ENCODE data around the gene C19orf47. TPM values are rescaled to one million over a fixed set of nuclear protein-coding genes. Genes with fewer than 3 reads are reported as not detected.

C19orf47 gene
- total RNA-seq, 1 experiment from 2014 or later = 14.9 TPM

- no peak for DNase-seq (ENCODE audit: unreplicated experiment)
- H3K36me3 Mint-ChIP-seq (ENCODE audit: insufficient read depth, unreplicated experiment) = peaks cover 28% of the 10 kb centered on the region
- ChIA-PET POLR2A (no interaction called here), CTCF (interaction anchor here (1.2 kb wide), 1 partner anchor 132 kb away, joined by 4 read pairs; no protein-coding TSS in a partner anchor)
- H3K9me3 Mint-ChIP-seq (ENCODE audit: unreplicated experiment) = no peaks in the 10 kb centered on the region
- TF ChIP-seq CTCF (IDR thresholded peaks at IDR 0.05; ENCODE audit: unreplicated experiment) = no peak
- H3K27ac Mint-ChIP-seq (ENCODE audit: low read depth, unreplicated experiment) = no peak overlapping the region
- H3K4me3 Mint-ChIP-seq (ENCODE audit: unreplicated experiment) = no peak overlapping the region
- H3K4me1 Mint-ChIP-seq (ENCODE audit: insufficient read depth, unreplicated experiment) = peaks cover 11% of the 10 kb centered on the region
- BruUV-seq (replicated peaks) = no TSS peak
- intact Hi-C loops (cut with micrococcal nuclease) = no loop called here
- H3K27me3 Mint-ChIP-seq (ENCODE audit: insufficient read depth, unreplicated experiment) = no peaks in the 10 kb centered on the region
Observed at GRCh38 chr19:40272261-40272660, 75.9 kb downstream of the C19orf47 start.

GRCh38 chr19:40271706-40272105, 76.5 kb downstream of the C19orf47 start:
- POLR2A ChIA-PET = no interaction called here
- peak overlapping the region; percentile 31 for H3K27ac Mint-ChIP-seq (ENCODE audit: low read depth, unreplicated experiment)
- intact Hi-C loops (cut with micrococcal nuclease) = no loop called here

DNA sequence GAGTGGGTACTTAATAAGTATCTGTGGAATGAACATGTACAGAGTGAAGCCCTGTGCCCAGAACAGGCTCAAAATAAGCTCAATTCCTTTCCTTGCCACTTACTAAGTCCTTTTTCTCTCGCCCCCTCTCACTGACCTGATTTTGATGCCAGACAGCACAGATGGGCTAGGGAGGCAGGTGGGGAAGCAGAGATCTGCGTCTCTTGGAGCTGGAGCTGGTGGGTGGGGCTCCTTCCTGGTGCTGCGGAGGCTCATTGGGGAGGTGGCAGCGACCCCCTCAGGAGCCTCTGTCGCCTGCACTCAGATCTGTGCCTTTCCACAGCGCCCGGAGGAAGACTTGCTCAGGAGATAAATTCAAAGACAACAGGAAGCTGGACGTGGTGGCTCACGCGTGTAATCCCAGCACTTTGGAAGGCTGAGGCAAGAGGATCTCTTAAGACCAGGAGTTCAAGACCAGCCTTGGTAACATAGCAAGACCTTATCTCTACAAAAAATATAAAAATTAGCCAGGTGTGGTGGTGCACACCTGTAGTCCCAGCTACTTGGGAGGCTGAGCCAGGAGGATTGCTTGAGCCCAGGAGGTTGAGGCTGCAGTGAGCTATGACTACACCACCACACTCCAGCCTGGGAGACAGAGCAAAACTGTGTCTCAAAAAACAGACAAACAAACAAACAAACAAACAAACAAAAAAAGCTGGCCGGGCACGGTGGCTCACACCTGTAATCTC, 77.7 kb downstream of the C19orf47 start:
- Mint-ChIP-seq H3K27ac (ENCODE audit: low read depth, unreplicated experiment) (no peak overlapping the region), H3K4me1 (ENCODE audit: insufficient read depth, unreplicated experiment) (peaks cover 9% of the 10 kb centered on the region)
- TF ChIP-seq CTCF (IDR thresholded peaks at IDR 0.05; ENCODE audit: unreplicated experiment) = no peak

More at GRCh38 chr19:40271706-40272105, 76.5 kb downstream of the C19orf47 start:
- Mint-ChIP-seq H3K4me3 (ENCODE audit: unreplicated experiment) (no peak overlapping the region), H3K27me3 (ENCODE audit: insufficient read depth, unreplicated experiment) (no peaks in the 10 kb centered on the region), H3K36me3 (ENCODE audit: insufficient read depth, unreplicated experiment) (peaks cover 23% of the 10 kb centered on the region), H3K9me3 (ENCODE audit: unreplicated experiment) (no peaks in the 10 kb centered on the region), H3K4me1 (ENCODE audit: insufficient read depth, unreplicated experiment) (peaks cover 9% of the 10 kb centered on the region)
- TF ChIP-seq CTCF (IDR thresholded peaks at IDR 0.05; ENCODE audit: unreplicated experiment) = no peak
- BruUV-seq (replicated peaks) = no TSS peak
- no peak for DNase-seq (ENCODE audit: unreplicated experiment)
- CTCF ChIA-PET = interaction anchor here (0.6 to 1.2 kb wide), 2 partner anchors 131 to 1957 kb away, joined by 3 to 4 read pairs; no protein-coding TSS in a partner anchor

More for the DNA sequence above, 77.7 kb downstream of the C19orf47 start:
- peaks cover 18% of the 10 kb centered on the region for H3K36me3 Mint-ChIP-seq (ENCODE audit: insufficient read depth, unreplicated experiment)
- no peaks in the 10 kb centered on the region for H3K9me3 Mint-ChIP-seq (ENCODE audit: unreplicated experiment)
- H3K27me3 Mint-ChIP-seq (ENCODE audit: insufficient read depth, unreplicated experiment) = no peaks in the 10 kb centered on the region
- CTCF ChIA-PET = interaction anchor here (0.6 kb wide), 1 partner anchor 719 kb away, joined by 3 read pairs; no protein-coding TSS in a partner anchor
- H3K4me3 Mint-ChIP-seq (ENCODE audit: unreplicated experiment) = no peak overlapping the region
- no TSS peak for BruUV-seq (replicated peaks)
- intact Hi-C loops (cut with micrococcal nuclease) = no loop called here
- POLR2A ChIA-PET = interaction anchor here (0.7 kb wide), 1 partner anchor 54 kb away, joined by 3 read pairs; no protein-coding TSS in a partner anchor
- DNase-seq (ENCODE audit: unreplicated experiment) = no peak

Small RNAs within 50 kb of the gene (microRNA-seq; reads per million reads assigned to microRNA genes)
- gene MIR641 (30.8 reads per million, percentile 64 among the genes with 10 or more reads in this experiment), gene MIR6796 (not detected)

Other genes with a start within 250 kb of the C19orf47 start
- gene MAP3K10, start 157.0 kb downstream of the C19orf47 start, total RNA-seq (2022) = 17.1 and 23.2 TPM in 2 replicates
- not detected in 2 replicates for gene TTC9B, start 130.0 kb downstream of the C19orf47 start, total RNA-seq (2022)
- gene CCNP, start 121.7 kb downstream of the C19orf47 start, total RNA-seq (2022) = 2.1 and 2.2 TPM in 2 replicates
- 108 and 111 TPM in 2 replicates for gene AKT2, start 63.1 kb downstream of the C19orf47 start, total RNA-seq (2022)
- 98.9 and 130 TPM in 2 replicates for gene PLD3, start 298 bp upstream of the C19orf47 start, total RNA-seq (2022)
- not detected in 2 replicates for gene HIPK4, start 41.8 kb upstream of the C19orf47 start, total RNA-seq (2022)
- 2.1 and 2.4 TPM in 2 replicates for gene PRX, start 65.0 kb upstream of the C19orf47 start, total RNA-seq (2022)
- gene SERTAD1, start 77.6 kb upstream of the C19orf47 start, total RNA-seq (2022) = 16.2 and 17.9 TPM in 2 replicates
- 23.3 and 29.4 TPM in 2 replicates for gene SERTAD3, start 95.9 kb upstream of the C19orf47 start, total RNA-seq (2022)
- 44.0 and 68.7 TPM in 2 replicates for gene BLVRB, start 117.3 kb upstream of the C19orf47 start, total RNA-seq (2022)
- gene SPTBN4, start 118.6 kb upstream of the C19orf47 start, total RNA-seq (2022) = 0.63 and 1.1 TPM in 2 replicates
- 41.5 and 44.0 TPM in 2 replicates for gene SHKBP1, start 228.5 kb upstream of the C19orf47 start, total RNA-seq (2022)

All from MCF 10A (cell line).